ENCODE measurements around the gene SPEN. TPM values are rescaled to one million over a fixed set of nuclear protein-coding genes. Genes with fewer than 3 reads are reported as not detected.
"Not testable (repeated sequence)": the region's sequence is repeated elsewhere in the genome, so short reads cannot be mapped to it uniquely, and the experiment has no call there.

SPEN gene
- total RNA-seq, 1 donor from 2014 or later: 54.7 TPM

DNA sequence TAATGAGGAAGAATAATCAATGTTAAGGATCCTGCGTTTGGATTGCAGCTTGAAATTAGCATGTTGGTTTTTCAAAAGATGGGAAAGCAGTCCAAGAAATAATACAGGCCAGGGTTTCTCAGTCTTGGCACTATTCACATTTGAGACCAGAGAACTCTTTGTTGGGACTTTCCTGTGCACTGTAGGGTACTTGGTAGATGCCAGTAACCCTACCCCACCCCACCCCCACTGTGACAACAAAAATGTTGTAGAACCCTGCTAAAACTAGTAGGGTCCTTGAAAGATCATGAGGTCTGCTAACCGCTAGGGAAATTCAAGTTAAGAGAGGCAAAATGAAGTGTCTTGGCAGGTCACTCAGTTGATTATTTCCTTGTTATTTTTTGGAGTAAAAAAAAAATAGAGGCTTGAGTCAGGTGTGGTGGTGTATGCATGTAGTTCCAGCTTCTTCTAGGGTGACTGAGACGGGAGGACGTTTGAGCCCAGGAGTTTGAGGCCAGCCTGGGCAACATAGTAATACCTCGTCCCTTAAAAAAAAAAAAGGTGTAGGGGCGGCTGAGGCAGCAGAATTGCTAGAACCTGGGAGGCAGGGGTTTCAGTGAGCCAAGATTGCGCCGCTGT, 53.3 kb downstream of the SPEN start:
- H3K4me1 ChIP-seq: peaks cover 11% of the 10 kb centered on the region
- DNase-seq (no peak), ATAC-seq (peak; percentile 78 to 80)
- intact Hi-C loops (cut with DNase I): no loop called here
- H3K9me3 ChIP-seq: no peaks in the 10 kb centered on the region
- TF ChIP-seq, protein P1, sequence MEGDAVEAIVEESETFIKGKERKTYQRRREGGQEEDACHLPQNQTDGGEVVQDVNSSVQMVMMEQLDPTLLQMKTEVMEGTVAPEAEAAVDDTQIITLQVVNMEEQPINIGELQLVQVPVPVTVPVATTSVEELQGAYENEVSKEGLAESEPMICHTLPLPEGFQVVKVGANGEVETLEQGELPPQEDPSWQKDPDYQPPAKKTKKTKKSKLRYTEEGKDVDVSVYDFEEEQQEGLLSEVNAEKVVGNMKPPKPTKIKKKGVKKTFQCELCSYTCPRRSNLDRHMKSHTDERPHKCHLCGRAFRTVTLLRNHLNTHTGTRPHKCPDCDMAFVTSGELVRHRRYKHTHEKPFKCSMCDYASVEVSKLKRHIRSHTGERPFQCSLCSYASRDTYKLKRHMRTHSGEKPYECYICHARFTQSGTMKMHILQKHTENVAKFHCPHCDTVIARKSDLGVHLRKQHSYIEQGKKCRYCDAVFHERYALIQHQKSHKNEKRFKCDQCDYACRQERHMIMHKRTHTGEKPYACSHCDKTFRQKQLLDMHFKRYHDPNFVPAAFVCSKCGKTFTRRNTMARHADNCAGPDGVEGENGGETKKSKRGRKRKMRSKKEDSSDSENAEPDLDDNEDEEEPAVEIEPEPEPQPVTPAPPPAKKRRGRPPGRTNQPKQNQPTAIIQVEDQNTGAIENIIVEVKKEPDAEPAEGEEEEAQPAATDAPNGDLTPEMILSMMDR (IDR thresholded peaks at IDR 0.05): no peak
- peaks cover 13% of the 10 kb centered on the region for H3K36me3 ChIP-seq
- H3K27me3 ChIP-seq (ENCODE audit: low read depth): no peaks in the 10 kb centered on the region
- no peak overlapping the region for H3K4me3 ChIP-seq
- H3K27ac ChIP-seq: peak overlapping the region; percentile 7

DNA sequence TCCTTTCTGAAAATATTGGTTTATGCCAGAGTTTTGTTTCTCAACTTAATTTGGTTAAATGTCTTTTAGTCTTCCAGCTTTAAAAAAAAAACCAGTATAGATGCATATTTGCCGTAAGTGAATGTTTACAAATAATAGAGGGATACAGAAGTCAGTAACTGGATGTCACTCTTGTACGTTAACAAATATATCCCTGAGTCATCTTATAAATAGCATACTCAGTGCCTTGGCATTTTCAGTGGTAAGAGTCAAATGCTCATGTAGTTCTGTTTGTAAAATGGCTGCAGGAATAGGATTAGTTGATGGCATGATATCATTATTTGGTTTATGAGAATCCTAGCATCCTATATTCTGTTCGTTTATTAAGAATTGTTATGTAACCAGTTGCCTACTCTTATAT, 55.4 kb downstream of the SPEN start:
- no peaks in the 10 kb centered on the region for H3K9me3 ChIP-seq
- H3K36me3 ChIP-seq: peaks cover 16% of the 10 kb centered on the region
- H3K4me3 ChIP-seq: no peak overlapping the region
- H3K27me3 ChIP-seq (ENCODE audit: low read depth): no peaks in the 10 kb centered on the region
- intact Hi-C loops (cut with DNase I): no loop called here
- TF ChIP-seq, protein P1 (IDR thresholded peaks at IDR 0.05): no peak
- no peak overlapping the region for H3K27ac ChIP-seq
- peaks cover 11% of the 10 kb centered on the region for H3K4me1 ChIP-seq
- ATAC-seq (no peak), DNase-seq (no peak)

DNA sequence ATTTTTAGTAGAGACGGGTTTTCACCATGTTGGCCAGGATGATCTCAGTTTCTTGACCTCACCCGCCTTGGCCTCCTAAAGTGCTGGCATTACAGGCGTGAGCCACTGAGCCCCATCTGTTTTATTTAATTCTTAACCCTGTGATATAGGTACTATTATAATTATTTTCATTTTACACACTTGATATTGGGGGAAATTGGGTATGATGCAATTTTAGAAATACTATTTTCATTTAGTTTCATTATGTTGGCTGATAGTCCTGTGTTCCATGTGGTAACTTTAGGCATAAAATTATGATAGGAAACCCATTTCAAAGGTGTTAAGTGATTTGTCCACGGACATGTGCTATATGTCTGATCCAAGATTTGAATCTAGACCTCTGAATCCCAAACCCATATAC, 61.1 kb downstream of the SPEN start:
- H3K4me3 ChIP-seq: no peak overlapping the region
- intact Hi-C loops (cut with DNase I): no loop called here
- H3K27me3 ChIP-seq (ENCODE audit: low read depth): no peaks in the 10 kb centered on the region
- ATAC-seq (no peak), DNase-seq (no peak)
- H3K36me3 ChIP-seq: peaks cover 61% of the 10 kb centered on the region
- no peaks in the 10 kb centered on the region for H3K9me3 ChIP-seq
- H3K4me1 ChIP-seq: no peaks in the 10 kb centered on the region
- H3K27ac ChIP-seq: no peak overlapping the region
- TF ChIP-seq, protein P1 (IDR thresholded peaks at IDR 0.05): no peak

DNA sequence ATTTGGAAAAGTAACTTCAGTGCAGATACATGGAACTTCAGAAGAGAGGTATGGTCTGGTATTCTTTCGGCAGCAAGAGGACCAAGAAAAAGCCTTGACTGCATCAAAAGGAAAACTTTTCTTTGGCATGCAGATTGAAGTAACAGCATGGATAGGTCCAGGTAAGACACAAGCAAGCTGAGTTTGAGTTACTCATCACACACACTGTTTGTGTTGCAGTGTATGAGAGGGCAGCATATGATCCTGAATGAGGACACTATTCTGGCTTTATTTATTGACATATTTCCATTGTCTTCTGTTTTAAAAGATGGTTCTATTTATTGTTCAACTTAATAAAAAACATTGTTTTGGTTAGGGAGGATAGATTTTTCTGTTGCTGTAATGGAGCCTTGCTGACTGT, 63.6 kb downstream of the SPEN start:
- ATAC-seq (no peak), DNase-seq (no peak)
- Histone ChIP-seq H3K9me3 (no peaks in the 10 kb centered on the region), H3K36me3 (peaks cover 71% of the 10 kb centered on the region), H3K4me1 (peaks cover 7% of the 10 kb centered on the region), H3K4me3 (no peak overlapping the region), H3K27ac (no peak overlapping the region), H3K27me3 (ENCODE audit: low read depth) (no peaks in the 10 kb centered on the region)
- TF ChIP-seq, protein P1 (IDR thresholded peaks at IDR 0.05): no peak
- intact Hi-C loops (cut with DNase I): no loop called here

DNA sequence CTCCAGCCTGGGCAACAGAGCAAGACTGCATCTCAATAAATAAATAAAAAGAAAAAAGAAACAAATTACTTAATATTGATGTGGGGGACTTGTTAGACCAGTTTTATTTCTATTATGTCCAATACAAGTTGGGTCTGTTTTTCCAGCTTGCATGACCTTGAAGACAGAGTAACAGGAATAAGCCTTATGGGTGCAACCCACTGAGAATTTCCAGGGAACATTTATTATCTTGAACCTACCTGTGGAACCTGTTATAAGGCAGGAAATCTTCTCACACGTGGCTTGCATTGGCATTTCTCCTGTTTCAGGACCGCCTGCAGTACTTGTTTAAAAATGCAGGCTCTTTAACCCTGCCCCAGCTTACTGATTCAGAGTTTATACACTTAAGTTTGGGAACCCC, 64.4 kb downstream of the SPEN start:
- H3K4me3 ChIP-seq: no peak overlapping the region
- H3K36me3 ChIP-seq: peaks cover 75% of the 10 kb centered on the region
- ATAC-seq (no peak), DNase-seq (no peak)
- TF ChIP-seq, protein P1 (IDR thresholded peaks at IDR 0.05): no peak
- intact Hi-C loops (cut with DNase I): no loop called here
- H3K4me1 ChIP-seq: peaks cover 15% of the 10 kb centered on the region
- H3K27ac ChIP-seq: no peak overlapping the region
- H3K9me3 ChIP-seq: no peaks in the 10 kb centered on the region
- no peaks in the 10 kb centered on the region for H3K27me3 ChIP-seq (ENCODE audit: low read depth)

DNA sequence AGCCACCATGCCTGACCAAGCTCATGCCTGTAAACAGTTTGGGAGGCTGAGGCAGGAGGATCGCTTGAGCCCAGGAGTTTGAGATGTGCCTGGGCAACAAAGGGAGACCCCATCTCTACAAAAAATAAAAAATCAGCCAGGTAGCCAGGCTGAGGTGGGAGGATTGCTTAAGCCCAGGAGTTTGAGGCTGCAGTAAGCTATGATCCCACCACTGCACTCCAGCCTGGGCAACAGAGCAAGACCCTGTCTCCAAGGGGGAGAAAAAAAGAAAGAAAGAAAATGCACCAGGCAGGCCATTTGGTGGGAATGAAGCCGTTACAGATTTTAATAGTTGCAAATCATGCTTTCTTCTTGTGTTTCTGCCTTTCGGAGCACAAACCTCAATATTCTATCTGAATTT, 66.1 kb downstream of the SPEN start:
- peaks cover 16% of the 10 kb centered on the region for H3K4me1 ChIP-seq
- H3K36me3 ChIP-seq: peaks cover 91% of the 10 kb centered on the region
- H3K4me3 ChIP-seq; ATAC-seq; H3K27ac ChIP-seq; H3K9me3 ChIP-seq; intact Hi-C loops (cut with DNase I); H3K27me3 ChIP-seq (ENCODE audit: low read depth); DNase-seq: not testable (repeated sequence)

All from lower lobe of right lung (tissue), 2 donors.